GM21367 (cell line): ENCODE results near the gene CACNA1C.

Source experiments
- ATAC-seq: cut with Tn5 transposase; IDR thresholded peaks from one replicate; pipeline ENCODE4 v1.9.1; 2021; ENCODE audit not compliant: unreplicated experiment

The CACNA1C gene

DNA sequence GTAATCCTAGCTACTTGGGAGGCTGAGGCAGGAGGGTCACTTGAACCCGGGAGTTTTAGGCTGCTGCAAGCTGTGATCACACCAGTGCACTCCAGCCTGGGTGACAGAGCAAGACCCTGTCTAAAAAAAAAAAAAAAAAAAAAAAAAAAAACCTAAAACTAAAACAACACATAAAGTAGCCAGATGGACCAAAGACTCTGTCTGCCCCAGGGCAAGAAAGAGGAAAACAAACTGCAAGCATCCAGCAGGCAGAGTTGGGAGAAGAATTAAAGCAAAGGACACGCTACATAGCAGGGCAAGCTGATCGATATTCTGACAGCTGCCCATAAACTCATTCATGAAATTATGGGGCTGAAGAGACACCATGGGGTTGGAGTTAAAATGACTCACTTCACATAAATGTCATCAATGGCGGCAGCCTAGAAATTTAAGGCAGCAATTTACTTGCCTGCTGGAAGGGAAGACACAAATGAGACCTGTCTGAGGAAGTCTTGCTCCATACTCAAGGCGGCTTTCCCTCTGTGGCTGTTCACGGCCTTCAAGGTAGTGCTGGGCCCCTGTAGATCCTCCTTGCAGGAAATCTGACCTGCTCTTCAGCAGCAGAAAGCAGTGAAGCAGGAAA is 482.9 kb downstream of the CACNA1C start:
- ATAC-seq = no peak

GRCh38 chr12:2536724-2537123 is 483.9 kb downstream of the CACNA1C start:
- no peak for ATAC-seq

DNA sequence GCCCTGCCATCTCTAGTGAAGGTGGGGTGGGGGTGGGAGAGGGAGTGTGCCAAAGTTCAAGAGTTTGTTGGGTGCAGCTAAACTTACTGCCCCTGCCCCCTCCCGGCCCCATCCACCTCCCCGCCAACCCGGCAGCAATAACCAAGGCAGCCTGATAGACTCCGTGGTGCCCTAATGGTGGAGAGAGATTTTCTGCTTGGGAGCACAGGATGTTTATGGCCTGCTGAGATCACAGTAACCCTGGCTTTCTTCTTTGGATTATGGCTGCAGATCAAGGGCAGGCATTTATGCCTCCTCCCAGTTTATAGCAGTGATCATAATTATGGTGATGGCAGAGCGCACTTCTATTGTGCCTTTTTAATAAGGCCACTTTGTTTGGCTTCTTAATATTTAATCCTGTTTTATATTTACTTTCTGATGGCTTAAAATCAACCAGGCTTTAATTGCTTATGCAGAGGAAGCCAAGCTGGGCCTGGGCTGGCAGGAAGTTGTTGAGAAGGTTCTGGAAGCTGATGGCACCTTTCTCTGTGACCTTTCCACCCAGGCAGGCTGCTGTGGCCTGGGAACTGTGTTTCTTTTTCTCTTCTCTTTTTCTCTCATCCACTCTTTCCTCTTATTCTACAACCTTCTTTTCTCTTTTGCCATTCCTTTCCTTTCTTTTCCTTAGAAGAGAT is 485.2 kb downstream of the CACNA1C start:
- no peak for ATAC-seq

GRCh38 chr12:2539938-2540337 is 487.2 kb downstream of the CACNA1C start:
- no peak for ATAC-seq

DNA sequence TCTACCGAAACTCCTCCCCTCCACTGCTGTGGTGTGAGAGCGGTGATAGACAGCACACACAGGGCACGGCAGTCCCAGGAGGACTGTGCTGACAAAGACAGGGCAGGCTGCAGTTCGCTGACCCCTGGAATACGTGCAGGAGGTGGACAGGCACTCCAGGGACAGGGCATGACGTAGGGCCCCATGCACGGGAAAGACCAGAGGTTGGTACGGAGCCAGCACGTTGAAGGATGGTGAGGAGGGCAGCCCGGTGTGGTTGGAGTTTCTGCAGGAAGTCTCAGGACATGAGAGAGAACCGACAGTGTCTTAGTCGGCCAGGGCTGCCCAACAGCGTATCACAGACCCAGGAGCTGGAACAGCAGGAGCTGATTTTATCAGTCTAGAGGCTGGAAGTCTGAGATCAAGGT is 487.8 kb downstream of the CACNA1C start:
- ATAC-seq = no peak

- ATAC-seq = no peak
These were observed 488.9 kb downstream of the CACNA1C start for GRCh38 chr12:2541631-2542204.

DNA sequence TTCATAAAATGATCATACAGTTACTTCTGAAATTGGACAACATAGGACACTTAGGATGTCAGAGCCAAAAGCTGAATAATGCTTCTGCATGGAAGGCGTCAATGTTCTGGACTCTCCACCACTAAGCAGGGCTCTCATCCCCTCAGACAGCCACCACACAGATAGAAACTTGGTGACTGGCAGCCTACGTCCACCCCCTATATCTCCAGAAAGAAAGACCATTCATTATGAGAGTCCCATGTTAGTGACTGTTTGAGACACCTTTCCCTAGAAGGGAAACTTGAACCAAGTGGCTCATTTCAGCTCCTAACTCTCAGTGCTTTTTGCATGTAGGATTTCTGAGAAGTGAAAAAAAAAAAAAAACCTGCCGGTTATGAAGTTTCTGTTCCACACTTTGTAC is 491.0 kb downstream of the CACNA1C start:
- ATAC-seq = no peak

- ATAC-seq = no peak
These were observed 491.4 kb downstream of the CACNA1C start for GRCh38 chr12:2544230-2544629.

DNA sequence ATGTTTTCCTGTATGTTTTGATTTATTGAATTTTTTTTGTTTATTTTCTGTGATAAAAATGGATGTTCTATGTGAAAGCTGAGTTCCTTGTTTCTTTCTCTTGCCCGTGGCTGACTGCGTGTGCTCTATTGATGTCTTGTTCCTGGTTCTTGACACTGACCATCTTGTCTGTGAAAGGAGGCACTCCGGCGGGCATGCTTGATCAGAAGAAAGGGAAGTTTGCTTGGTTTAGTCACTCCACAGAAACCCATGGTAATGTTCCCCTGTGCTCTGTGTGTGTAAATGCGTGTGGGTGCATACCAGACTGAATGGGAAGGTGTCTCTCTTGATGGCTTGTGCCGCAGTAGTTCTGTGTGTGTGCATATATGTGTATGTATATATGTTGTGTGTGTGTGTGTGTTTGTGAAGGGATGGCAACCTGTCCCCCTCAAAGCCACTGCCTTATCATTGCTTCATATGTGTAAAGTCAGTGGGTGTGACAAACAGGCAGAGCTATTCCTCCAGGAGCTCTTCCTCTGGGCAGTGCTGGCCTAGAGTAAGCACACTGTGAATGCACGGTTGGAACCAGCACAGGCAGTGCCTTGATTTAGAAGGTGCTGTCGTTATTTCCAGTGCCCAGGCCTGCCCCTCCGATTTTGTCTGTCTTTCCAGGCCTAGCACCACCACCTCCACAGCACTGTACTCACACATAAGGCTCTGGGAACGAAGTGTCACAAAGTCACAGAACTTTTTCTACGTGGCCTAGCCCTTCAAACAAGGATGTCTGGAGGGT is 494.7 kb downstream of the CACNA1C start:
- no peak for ATAC-seq

DNA sequence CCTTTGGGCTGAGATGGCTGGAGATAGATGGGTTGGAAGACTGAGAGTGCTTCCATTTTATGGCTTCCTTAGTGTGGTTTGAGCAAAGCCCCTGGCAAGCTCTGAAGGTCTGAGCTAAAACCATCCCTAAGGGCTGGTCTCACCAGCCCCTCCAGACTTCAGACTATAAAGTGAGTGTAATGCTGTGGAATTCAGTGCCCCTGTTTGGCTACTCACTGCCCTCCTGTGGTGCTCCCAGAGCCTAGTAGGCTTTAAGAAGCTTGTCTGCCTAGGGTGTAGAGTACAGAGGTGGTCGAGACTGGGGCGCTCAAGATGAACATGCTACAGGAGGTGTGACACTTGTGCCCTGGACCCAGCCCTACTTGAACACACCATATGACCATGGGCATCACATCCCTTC is 495.3 kb downstream of the CACNA1C start:
- no peak for ATAC-seq

DNA sequence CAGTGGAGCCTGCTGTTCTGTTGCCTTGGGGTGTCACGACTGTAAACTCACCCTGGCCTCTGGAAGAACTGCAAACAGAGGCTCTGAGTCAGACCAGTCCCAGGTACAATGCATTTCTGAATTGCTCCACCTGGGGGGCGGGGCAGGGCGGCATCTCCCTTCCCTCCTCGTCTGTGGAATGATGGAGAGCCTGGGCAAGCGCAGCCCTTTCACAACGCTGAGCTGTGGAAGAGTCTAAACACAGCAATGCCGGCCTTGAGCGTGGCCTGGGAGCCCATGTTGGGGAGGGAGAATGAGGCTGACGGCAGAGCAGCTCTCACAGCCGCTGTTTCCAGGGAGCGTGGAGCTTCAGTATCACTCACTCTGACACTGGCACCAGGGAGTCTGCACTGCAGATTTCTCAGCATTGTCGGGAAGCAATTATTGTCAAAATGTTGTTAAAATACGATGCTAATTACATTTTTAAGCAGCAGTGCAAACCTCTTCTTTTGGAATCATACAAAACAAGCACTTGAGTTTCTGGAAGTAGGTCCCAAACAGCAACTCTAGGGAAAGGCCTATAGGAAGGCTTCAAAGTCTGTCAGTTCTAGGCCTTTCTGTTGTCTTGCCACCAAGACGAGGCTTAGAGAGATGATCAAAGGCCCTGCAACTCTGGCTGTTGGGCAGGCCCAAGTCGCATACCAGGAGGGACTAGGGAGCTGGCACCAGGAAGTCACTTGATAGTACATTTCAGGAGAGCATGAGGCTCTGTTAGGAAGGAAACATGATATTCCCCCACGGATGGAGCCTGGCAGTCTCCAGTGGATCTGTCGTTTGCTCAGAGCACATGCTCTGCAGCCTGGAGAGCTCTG is 498.0 kb downstream of the CACNA1C start:
- ATAC-seq = no peak

DNA sequence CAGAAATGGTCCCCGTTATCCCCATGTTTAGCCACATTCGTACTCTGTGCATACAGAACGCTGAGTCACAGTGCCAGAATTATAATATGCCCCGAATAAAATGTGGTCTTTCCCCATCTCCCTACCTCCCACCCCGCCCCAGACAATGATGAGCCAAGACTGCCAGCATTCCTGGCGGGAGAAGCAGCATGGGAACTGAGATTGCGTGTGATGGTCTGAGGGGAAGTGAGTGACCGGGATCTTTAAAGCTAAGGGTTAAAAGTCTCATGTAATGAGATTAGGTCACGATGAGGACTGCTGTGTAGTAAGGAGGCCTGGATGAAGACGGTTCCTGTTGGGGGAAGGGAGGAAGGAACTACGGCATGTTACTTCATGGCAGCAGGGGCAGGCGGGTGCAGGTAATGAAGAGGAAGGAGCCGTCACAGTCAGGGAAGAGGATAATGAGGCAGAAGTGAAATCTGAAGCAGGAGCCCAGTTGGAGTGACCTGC is 498.7 kb downstream of the CACNA1C start:
- no peak for ATAC-seq

DNA sequence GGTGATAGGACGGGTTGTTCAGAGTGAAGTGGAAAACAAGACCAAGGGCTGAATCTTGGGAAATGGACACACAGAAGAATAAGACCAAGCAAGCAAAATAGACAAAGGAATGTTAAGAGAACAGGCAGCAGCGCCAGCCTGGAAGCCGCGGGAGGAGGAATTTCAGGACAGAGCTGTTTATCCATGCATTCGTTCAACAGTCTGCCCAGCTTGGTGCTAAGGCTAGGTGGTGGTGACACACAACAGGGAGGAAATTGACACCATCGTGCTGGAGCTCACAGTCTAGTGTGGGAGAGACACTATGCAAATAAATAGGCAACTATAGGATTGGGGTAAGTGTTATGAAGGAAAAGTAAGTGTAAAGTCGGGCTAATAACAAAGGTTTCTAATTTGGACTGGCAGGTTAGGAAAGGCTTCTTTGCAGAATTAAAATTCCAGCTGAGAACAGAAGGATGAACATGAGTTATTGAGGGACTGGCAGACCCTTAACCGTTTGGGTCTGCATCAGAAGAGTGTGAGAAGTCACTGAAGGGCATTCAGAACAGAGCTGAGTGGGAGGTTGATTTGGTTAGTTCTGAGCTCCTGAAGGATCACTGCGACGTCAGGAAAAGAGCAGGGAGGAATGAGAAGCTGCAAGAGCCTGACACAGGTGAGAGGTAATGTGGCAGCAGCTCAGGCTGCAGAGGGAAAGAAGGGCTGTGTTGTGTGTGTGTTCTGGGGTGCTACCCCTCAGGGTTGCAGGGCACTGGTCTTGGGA is 499.4 kb downstream of the CACNA1C start:
- no peak for ATAC-seq

GRCh38 chr12:2553388-2554126 is 500.8 kb downstream of the CACNA1C start:
- ATAC-seq = no peak

- ATAC-seq = no peak
These were observed 502.8 kb downstream of the CACNA1C start for GRCh38 chr12:2555487-2556082.

DNA sequence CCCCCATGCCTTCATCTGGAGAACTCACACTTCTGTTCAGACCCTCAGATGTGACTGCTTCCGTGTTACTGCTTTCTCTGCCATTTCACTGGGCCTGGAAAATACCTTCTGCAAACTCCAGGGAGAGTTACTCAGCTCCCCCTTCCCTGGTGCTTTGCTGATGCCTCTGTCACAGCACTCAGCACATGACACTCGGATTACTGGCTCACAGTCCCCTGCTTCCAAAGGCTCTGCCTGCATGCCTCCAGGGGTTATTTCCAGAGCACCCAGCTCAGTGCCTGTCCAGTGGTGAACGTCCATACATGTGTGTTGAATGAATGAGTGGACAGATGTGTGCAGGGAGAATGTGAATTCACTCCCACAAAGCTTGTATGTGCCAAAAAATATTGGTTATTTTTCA is 504.8 kb downstream of the CACNA1C start:
- ATAC-seq = no peak

DNA sequence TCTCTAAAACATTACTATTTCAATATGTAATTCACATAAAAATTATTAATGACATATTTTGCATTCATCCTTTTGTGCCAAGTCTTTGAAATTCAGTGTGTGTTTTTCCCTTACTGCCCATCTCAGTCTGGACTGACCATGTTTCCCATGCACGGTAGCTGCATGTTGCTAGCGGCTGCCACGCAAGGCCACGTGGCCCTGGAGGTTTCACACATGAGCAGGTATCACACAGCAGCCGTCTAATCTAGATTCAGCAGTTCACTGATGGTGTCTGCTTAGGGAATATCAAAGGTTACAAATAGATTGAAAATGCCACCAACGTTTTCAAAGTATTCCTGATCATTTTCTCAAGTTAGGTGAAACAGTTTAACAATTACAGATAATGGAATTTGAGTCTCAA is 507.1 kb downstream of the CACNA1C start:
- ATAC-seq = no peak

GRCh38 chr12:2560356-2560755 is 507.6 kb downstream of the CACNA1C start:
- no peak for ATAC-seq

- no peak for ATAC-seq
These were observed 508.6 kb downstream of the CACNA1C start for GRCh38 chr12:2561367-2561766.
